ENCODE data around the gene ARHGAP19. TPM values are rescaled to one million over a fixed set of nuclear protein-coding genes. Genes with fewer than 3 reads are reported as not detected.
"Not testable (repeated sequence)": the region's sequence is repeated elsewhere in the genome, so short reads cannot be mapped to it uniquely, and the experiment has no call there.

ARHGAP19 gene
- polyA plus RNA-seq, 4 donors = 2.2 to 15.2 (median 3.7) TPM

GRCh38 chr10:97300980-97301379, 8.5 kb upstream of the ARHGAP19 start:
- Histone ChIP-seq H3K4me3 (ENCODE audit: low read depth in 1 of 3, low read length in 3 of 3) (no peak overlapping the region), H3K27ac (ENCODE audit: low read depth in 1 of 3, low read length in 2 of 3) (no peak overlapping the region), H3K27me3 (ENCODE audit: control insufficient read depth in 3 of 3, insufficient read depth in 3 of 3, low read length in 3 of 3) (no peaks in the 10 kb centered on the region), H3K9me3 (ENCODE audit: control insufficient read depth in 2 of 2, insufficient read depth in 1 of 2, low read depth in 1 of 2, low read length in 1 of 2) (no peaks in the 10 kb centered on the region), H3K36me3 (ENCODE audit: control insufficient read depth in 3 of 3, insufficient read depth in 2 of 3, low read depth in 1 of 3, low read length in 3 of 3) (no peaks in the 10 kb centered on the region), H3K4me1 (ENCODE audit: control insufficient read depth in 3 of 3, insufficient read depth in 2 of 3, low read depth in 1 of 3, low read length in 2 of 3) (peaks cover 0 to 14% (median 2%) of the 10 kb centered on the region in 3 donors)
- no peak for FAIRE-seq
- WGBS, 3 donors = 89 to 97% (median 92%) methylated on average over 3 of the region's 3 CpGs
- no peak for DNase-seq

GRCh38 chr10:97298223-97298571, 5.8 kb upstream of the ARHGAP19 start:
- 62 to 77% (median 63%) methylated on average over 3 of the region's 3 CpGs for whole genome bisulfite sequencing, 3 donors
- DNase-seq (no peak), FAIRE-seq (no peak)
- Histone ChIP-seq H3K27me3 (ENCODE audit: control insufficient read depth in 3 of 3, insufficient read depth in 3 of 3, low read length in 3 of 3) (no peaks in the 10 kb centered on the region), H3K4me3 (ENCODE audit: low read depth in 1 of 3, low read length in 3 of 3) (no peak overlapping the region), H3K4me1 (ENCODE audit: control insufficient read depth in 3 of 3, insufficient read depth in 2 of 3, low read depth in 1 of 3, low read length in 2 of 3) (peaks cover 0 to 24% (median 2%) of the 10 kb centered on the region in 3 donors), H3K36me3 (ENCODE audit: control insufficient read depth in 3 of 3, insufficient read depth in 2 of 3, low read depth in 1 of 3, low read length in 3 of 3) (no peaks in the 10 kb centered on the region), H3K9me3 (ENCODE audit: control insufficient read depth in 2 of 2, insufficient read depth in 1 of 2, low read depth in 1 of 2, low read length in 1 of 2) (no peaks in the 10 kb centered on the region), H3K27ac (ENCODE audit: low read depth in 1 of 3, low read length in 2 of 3) (peak overlapping the region in 1 of 3 donors; percentile 81)

- Histone ChIP-seq H3K36me3 (ENCODE audit: control insufficient read depth in 3 of 3, insufficient read depth in 2 of 3, low read depth in 1 of 3, low read length in 3 of 3) (no peaks in the 10 kb centered on the region), H3K4me3 (ENCODE audit: low read depth in 1 of 3, low read length in 3 of 3) (no peak overlapping the region), H3K9me3 (ENCODE audit: control insufficient read depth in 2 of 2, insufficient read depth in 1 of 2, low read depth in 1 of 2, low read length in 1 of 2) (no peaks in the 10 kb centered on the region), H3K27me3 (ENCODE audit: control insufficient read depth in 3 of 3, insufficient read depth in 3 of 3, low read length in 3 of 3) (no peaks in the 10 kb centered on the region), H3K27ac (ENCODE audit: low read depth in 1 of 3, low read length in 2 of 3) (peak overlapping the region in 1 of 3 donors; percentile 81), H3K4me1 (ENCODE audit: control insufficient read depth in 3 of 3, insufficient read depth in 2 of 3, low read depth in 1 of 3, low read length in 2 of 3) (peaks cover 0 to 29% (median 2%) of the 10 kb centered on the region in 3 donors)
- FAIRE-seq (no peak), DNase-seq (peak; percentile 50 to 82)
- WGBS, 3 donors = 32 to 65% (median 39%) methylated on average over 8 of the region's 8 CpGs
Measured at GRCh38 chr10:97297556-97298222, 5.3 kb upstream of the ARHGAP19 start.

- H3K4me1 ChIP-seq (ENCODE audit: control insufficient read depth in 3 of 3, insufficient read depth in 2 of 3, low read depth in 1 of 3, low read length in 2 of 3) = peaks cover 0 to 24% (median 0%) of the 10 kb centered on the region in 3 donors
- no peaks in the 10 kb centered on the region for H3K27me3 ChIP-seq (ENCODE audit: control insufficient read depth in 3 of 3, insufficient read depth in 3 of 3, low read length in 3 of 3)
- DNase-seq = no peak
- peak overlapping the region in 1 of 3 donors; percentile 64 for H3K27ac ChIP-seq (ENCODE audit: low read depth in 1 of 3, low read length in 2 of 3)
- H3K36me3 ChIP-seq (ENCODE audit: control insufficient read depth in 3 of 3, insufficient read depth in 2 of 3, low read depth in 1 of 3, low read length in 3 of 3) = peaks cover 0 to under 1% (median 0%) of the 10 kb centered on the region in 3 donors
- 49 to 53% (median 53%) methylated on average over 3 of the region's 3 CpGs for WGBS, 3 donors
- no peak for FAIRE-seq
- H3K9me3 ChIP-seq (ENCODE audit: control insufficient read depth in 2 of 2, insufficient read depth in 1 of 2, low read depth in 1 of 2, low read length in 1 of 2) = no peaks in the 10 kb centered on the region
- H3K4me3 ChIP-seq (ENCODE audit: low read depth in 1 of 3, low read length in 3 of 3) = no peak overlapping the region
Measured at GRCh38 chr10:97292862-97293198, 393 bp upstream of the ARHGAP19 start.

GRCh38 chr10:97291357-97292096, 910 bp downstream of the ARHGAP19 start:
- FAIRE-seq (no peak), DNase-seq (no peak)
- WGBS, 3 donors = 30 to 45% (median 37%) methylated on average over 25 of the region's 25 CpGs
- no peaks in the 10 kb centered on the region for H3K27me3 ChIP-seq (ENCODE audit: control insufficient read depth in 3 of 3, insufficient read depth in 3 of 3, low read length in 3 of 3)
- H3K27ac ChIP-seq (ENCODE audit: low read depth in 1 of 3, low read length in 2 of 3) = peak overlapping the region; percentile 95 to 99 (median 96)
- H3K4me1 ChIP-seq (ENCODE audit: control insufficient read depth in 3 of 3, insufficient read depth in 2 of 3, low read depth in 1 of 3, low read length in 2 of 3) = peaks cover 0 to 18% (median 0%) of the 10 kb centered on the region in 3 donors
- no peaks in the 10 kb centered on the region for H3K9me3 ChIP-seq (ENCODE audit: control insufficient read depth in 2 of 2, insufficient read depth in 1 of 2, low read depth in 1 of 2, low read length in 1 of 2)
- peak overlapping the region; percentile 88 to 96 (median 90) for H3K4me3 ChIP-seq (ENCODE audit: low read depth in 1 of 3, low read length in 3 of 3)
- H3K36me3 ChIP-seq (ENCODE audit: control insufficient read depth in 3 of 3, insufficient read depth in 2 of 3, low read depth in 1 of 3, low read length in 3 of 3) = peaks cover 0 to 10% (median 0%) of the 10 kb centered on the region in 3 donors

- peaks cover 0 to 18% (median 0%) of the 10 kb centered on the region in 3 donors for H3K4me1 ChIP-seq (ENCODE audit: control insufficient read depth in 3 of 3, insufficient read depth in 2 of 3, low read depth in 1 of 3, low read length in 2 of 3)
- not testable (repeated sequence) for H3K9me3 ChIP-seq (ENCODE audit: control insufficient read depth in 2 of 2, insufficient read depth in 1 of 2, low read depth in 1 of 2, low read length in 1 of 2); FAIRE-seq; DNase-seq; H3K27me3 ChIP-seq (ENCODE audit: control insufficient read depth in 3 of 3, insufficient read depth in 3 of 3, low read length in 3 of 3)
- peak overlapping the region in 1 of 3 donors; percentile 88 for H3K4me3 ChIP-seq (ENCODE audit: low read depth in 1 of 3, low read length in 3 of 3)
- WGBS, 3 donors = 86 to 91% (median 88%) methylated on average over 17 of the region's 17 CpGs
- H3K36me3 ChIP-seq (ENCODE audit: control insufficient read depth in 3 of 3, insufficient read depth in 2 of 3, low read depth in 1 of 3, low read length in 3 of 3) = peaks cover 0 to 10% (median 0%) of the 10 kb centered on the region in 3 donors
- H3K27ac ChIP-seq (ENCODE audit: low read depth in 1 of 3, low read length in 2 of 3) = peak overlapping the region in 1 of 3 donors; percentile 99
Measured at GRCh38 chr10:97290576-97291356, 1.7 kb downstream of the ARHGAP19 start.

- H3K4me1 ChIP-seq (ENCODE audit: control insufficient read depth in 3 of 3, insufficient read depth in 2 of 3, low read depth in 1 of 3, low read length in 2 of 3) = peaks cover 0 to 18% (median 0%) of the 10 kb centered on the region in 3 donors
- not testable (repeated sequence) for H3K9me3 ChIP-seq (ENCODE audit: control insufficient read depth in 2 of 2, insufficient read depth in 1 of 2, low read depth in 1 of 2, low read length in 1 of 2); FAIRE-seq; H3K27me3 ChIP-seq (ENCODE audit: control insufficient read depth in 3 of 3, insufficient read depth in 3 of 3, low read length in 3 of 3); H3K27ac ChIP-seq (ENCODE audit: low read depth in 1 of 3, low read length in 2 of 3); H3K4me3 ChIP-seq (ENCODE audit: low read depth in 1 of 3, low read length in 3 of 3); DNase-seq
- WGBS, 3 donors = 95 to 96% (median 96%) methylated on average over 13 of the region's 13 CpGs
- peaks cover 0 to 13% (median 0%) of the 10 kb centered on the region in 3 donors for H3K36me3 ChIP-seq (ENCODE audit: control insufficient read depth in 3 of 3, insufficient read depth in 2 of 3, low read depth in 1 of 3, low read length in 3 of 3)
Measured at GRCh38 chr10:97290076-97290475, 2.4 kb downstream of the ARHGAP19 start.

GRCh38 chr10:97280783-97281182, 11.7 kb downstream of the ARHGAP19 start:
- Histone ChIP-seq H3K4me3 (ENCODE audit: low read depth in 1 of 3, low read length in 3 of 3) (no peak overlapping the region), H3K36me3 (ENCODE audit: control insufficient read depth in 3 of 3, insufficient read depth in 2 of 3, low read depth in 1 of 3, low read length in 3 of 3) (peaks cover 0 to 3% (median 0%) of the 10 kb centered on the region in 3 donors), H3K27me3 (ENCODE audit: control insufficient read depth in 3 of 3, insufficient read depth in 3 of 3, low read length in 3 of 3) (no peaks in the 10 kb centered on the region), H3K9me3 (ENCODE audit: control insufficient read depth in 2 of 2, insufficient read depth in 1 of 2, low read depth in 1 of 2, low read length in 1 of 2) (no peaks in the 10 kb centered on the region), H3K27ac (ENCODE audit: low read depth in 1 of 3, low read length in 2 of 3) (peak overlapping the region in 2 of 3 donors; percentile 61 to 82), H3K4me1 (ENCODE audit: control insufficient read depth in 3 of 3, insufficient read depth in 2 of 3, low read depth in 1 of 3, low read length in 2 of 3) (peaks cover 0 to 17% (median 5%) of the 10 kb centered on the region in 3 donors)
- DNase-seq (peak; percentile 80 to 91), FAIRE-seq (no peak)
- 44 to 79% (median 49%) methylated on average over 3 of the region's 3 CpGs for WGBS, 3 donors
